ENCODE data around the gene PLEKHG2.

The PLEKHG2 gene

GRCh38 chr19:39406656-39407409 is 5.6 kb upstream of the PLEKHG2 start, which contains the start of gene ZFP36:
ZFP36 (plus strand) TSS chr19:39406847; CDS start chr19:39406905, 58 bp downstream.
- DNase-seq, result peak; percentile 87

- no peak for DNase-seq
Measured at GRCh38 chr19:39407410-39407659, 5.1 kb upstream of the PLEKHG2 start.

GRCh38 chr19:39407660-39408391 is 4.6 kb upstream of the PLEKHG2 start:
- peak; percentile 58 for DNase-seq

GRCh38 chr19:39408392-39409207 is 3.9 kb upstream of the PLEKHG2 start:
- DNase-seq, result no peak

- DNase-seq, result peak; percentile 84
Measured at GRCh38 chr19:39409208-39410016, 3.1 kb upstream of the PLEKHG2 start.

- peak; percentile 67 for DNase-seq
Measured at GRCh38 chr19:39410017-39410830, 2.2 kb upstream of the PLEKHG2 start.

- no peak for DNase-seq
Measured at GRCh38 chr19:39410831-39411080, 1.7 kb upstream of the PLEKHG2 start.

GRCh38 chr19:39411081-39411831 is 1.2 kb upstream of the PLEKHG2 start:
- no peak for DNase-seq

GRCh38 chr19:39411832-39412099 is 703 bp upstream of the PLEKHG2 start:
- DNase-seq, result peak; percentile 92

- DNase-seq, result no peak
Measured at GRCh38 chr19:39412867-39413271, 400 bp downstream of the PLEKHG2 start.

- peak; percentile 48 for DNase-seq
Measured at GRCh38 chr19:39413272-39413910, 922 bp downstream of the PLEKHG2 start.

GRCh38 chr19:39413911-39414608 is 1.6 kb downstream of the PLEKHG2 start:
- DNase-seq, result no peak

- DNase-seq, result no peak
Measured at GRCh38 chr19:39415111-39416046, 2.9 kb downstream of the PLEKHG2 start.

- DNase-seq, result no peak
Measured at GRCh38 chr19:39416152-39417120, 4.0 kb downstream of the PLEKHG2 start.

- DNase-seq, result no peak
Measured at GRCh38 chr19:39417463-39418181, 5.2 kb downstream of the PLEKHG2 start.

- DNase-seq, result no peak
Measured at GRCh38 chr19:39419003-39419402, 6.5 kb downstream of the PLEKHG2 start.

GRCh38 chr19:39420769-39421168 is 8.3 kb downstream of the PLEKHG2 start:
- DNase-seq, result no peak

Data from activated CD8-positive, alpha-beta memory T cell treated with anti-CD3 and anti-CD28 coated beads, Interleukin-2, amount 50 U/mL, for 4 hours (primary cell).